IPS-18c (cell line): ENCODE results near the gene MYOZ3.

Source experiments
- H3K4me3 ChIP-seq: 2 replicates; pipeline ENCODE4 v1.7.0; 2013; ENCODE audit warnings: low read depth, mild to moderate bottlenecking, low read length, moderate library complexity; ENCODE audit not compliant: insufficient read depth
- H3K9me3 ChIP-seq: one replicate; pipeline ENCODE4 v1.6.1; 2013; ENCODE audit warnings: mild to moderate bottlenecking, low read length, moderate library complexity; ENCODE audit not compliant: control insufficient read depth, insufficient read depth

Gene MYOZ3

GRCh38 chr5:150706776-150707390 lies 45.8 kb downstream of the MYOZ3 start:
- no peaks in the 10 kb centered on the region for H3K9me3 ChIP-seq
- H3K4me3 ChIP-seq: no peak overlapping the region

- Histone ChIP-seq H3K9me3 (no peaks in the 10 kb centered on the region), H3K4me3 (no peak overlapping the region)
Measured at GRCh38 chr5:150710165-150710564, 49.1 kb downstream of the MYOZ3 start.

- H3K4me3 ChIP-seq: no peak overlapping the region
- H3K9me3 ChIP-seq: no peaks in the 10 kb centered on the region
Measured at GRCh38 chr5:150723845-150724244, 62.8 kb downstream of the MYOZ3 start.
